NCI-H2029 treated with DMSO at 0.1 percent for 48 hours (cell line): ENCODE measurements around the gene ZIC3.
"Not testable (repeated sequence)": the region's sequence is repeated elsewhere in the genome, so short reads cannot be mapped to it uniquely, and the experiment has no call there.

Experiments used
- DNase-seq: peaks from one replicate; lab custom pipeline; 2025; lab: John Stamatoyannopoulos, UW

ZIC3 gene

GRCh38 chrX:137565921-137566745, at the start of gene ZIC3:
Gene ZIC3, plus strand, starts transcription at chrX:137566127. Its CDS starts 565 bp downstream, at chrX:137566692.
- no peak for DNase-seq

GRCh38 chrX:137519459-137519858, 46.5 kb upstream of the ZIC3 start:
- DNase-seq, result no peak

GRCh38 chrX:137545711-137546651, 19.9 kb upstream of the ZIC3 start:
- no peak for DNase-seq

- no peak for DNase-seq
These were observed 18.6 kb upstream of the ZIC3 start for GRCh38 chrX:137547291-137547690.

- no peak for DNase-seq
These were observed 17.7 kb upstream of the ZIC3 start for GRCh38 chrX:137548261-137548660.

GRCh38 chrX:137549073-137549472, 16.9 kb upstream of the ZIC3 start:
- DNase-seq, result no peak

GRCh38 chrX:137549851-137550664, 15.9 kb upstream of the ZIC3 start:
- no peak for DNase-seq

GRCh38 chrX:137550665-137551261, 15.2 kb upstream of the ZIC3 start:
- DNase-seq, result no peak

- not testable (repeated sequence) for DNase-seq
These were observed 13.8 kb upstream of the ZIC3 start for GRCh38 chrX:137552098-137552497.

GRCh38 chrX:137562096-137562495, 3.8 kb upstream of the ZIC3 start:
- no peak for DNase-seq

- no peak for DNase-seq
These were observed 2.0 kb upstream of the ZIC3 start for GRCh38 chrX:137563681-137564651.

GRCh38 chrX:137565318-137565904, 516 bp upstream of the ZIC3 start:
- no peak for DNase-seq

GRCh38 chrX:137566746-137567679, 1.1 kb downstream of the ZIC3 start:
- DNase-seq, result no peak

GRCh38 chrX:137567682-137568232, 1.8 kb downstream of the ZIC3 start:
- no peak for DNase-seq

GRCh38 chrX:137568741-137569469, 3.0 kb downstream of the ZIC3 start:
- no peak for DNase-seq

- DNase-seq, result peak; percentile 9
These were observed 3.6 kb downstream of the ZIC3 start for GRCh38 chrX:137569470-137569891.

GRCh38 chrX:137573324-137574101, 7.6 kb downstream of the ZIC3 start:
- no peak for DNase-seq
